NT2/D1 (cell line): Measurements from ENCODE around the gene SMAD2.

Experiments
- SUZ12 ChIP-seq: IDR thresholded peaks from 2 replicates; pipeline ENCODE4 v1.6.1; 2011; ENCODE audit not compliant: insufficient read length, insufficient read depth; ENCODE audit errors: extremely low read depth
- YY1 ChIP-seq: IDR thresholded peaks from 2 replicates; pipeline ENCODE4 v1.6.1; 2011; ENCODE audit not compliant: insufficient read length, insufficient read depth
- ZNF274 ChIP-seq: IDR thresholded peaks from 2 replicates; pipeline ENCODE4 v1.6.1; 2011; ENCODE audit warnings: mild to moderate bottlenecking, low read depth, low read length

DNA sequence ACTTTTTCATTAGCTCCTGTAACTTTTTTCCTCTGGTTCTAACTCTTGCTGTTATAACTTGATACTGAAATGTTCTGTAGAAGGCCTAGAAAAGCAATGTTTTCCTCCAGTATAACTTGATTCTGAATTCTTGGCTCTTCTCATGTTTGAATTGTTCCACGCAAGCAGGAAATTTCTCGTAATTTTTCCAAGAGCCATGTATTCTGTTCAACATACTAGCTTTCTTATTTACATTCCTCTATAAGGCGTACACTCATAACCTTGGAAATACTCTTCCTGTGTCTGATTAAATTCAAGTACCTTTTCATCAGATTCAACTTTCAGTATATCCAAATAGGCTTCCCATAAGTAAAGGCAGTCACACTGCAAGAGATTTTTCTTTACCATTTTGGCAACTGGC is 109.1 kb downstream of the SMAD2 start:
- TF ChIP-seq ZNF274, result no peak
- TF ChIP-seq YY1, result no peak
- TF ChIP-seq SUZ12, result no peak
